Tibial nerve (tissue), 4 donors: ENCODE results near the gene TEX28.

ENCODE experiments used
- EP300 ChIP-seq, 2 donors: sonication (generic); formaldehyde crosslinking; IDR thresholded peaks; one replicate each; pipeline ENCODE4 v1.6.1; 2017; ENCODE audit warnings: antibody characterized with exemption in 2 of 2, mild to moderate bottlenecking in 1 of 2
- POLR2A ChIP-seq, 2 donors: fragments of 450-650 bp; IDR thresholded peaks; one replicate each; pipeline ENCODE4 v1.6.1; 2017; ENCODE audit warnings: antibody characterized with exemption in 2 of 2, mild to moderate bottlenecking in 2 of 2, moderate library complexity in 2 of 2
- TF ChIP-seq, protein P1 (sequence below), 5 experiments: fragments of 200-600 bp in 3 of 5; fragments of 450-650 bp in 2 of 5; sonication (generic) in 3 of 5; IDR thresholded peaks; one replicate each; pipeline ENCODE4 v1.5.1; 2016 to 2019; ENCODE audit warnings: antibody characterized with exemption in 5 of 5, mild to moderate bottlenecking in 3 of 5, moderate library complexity in 2 of 5

DNA sequence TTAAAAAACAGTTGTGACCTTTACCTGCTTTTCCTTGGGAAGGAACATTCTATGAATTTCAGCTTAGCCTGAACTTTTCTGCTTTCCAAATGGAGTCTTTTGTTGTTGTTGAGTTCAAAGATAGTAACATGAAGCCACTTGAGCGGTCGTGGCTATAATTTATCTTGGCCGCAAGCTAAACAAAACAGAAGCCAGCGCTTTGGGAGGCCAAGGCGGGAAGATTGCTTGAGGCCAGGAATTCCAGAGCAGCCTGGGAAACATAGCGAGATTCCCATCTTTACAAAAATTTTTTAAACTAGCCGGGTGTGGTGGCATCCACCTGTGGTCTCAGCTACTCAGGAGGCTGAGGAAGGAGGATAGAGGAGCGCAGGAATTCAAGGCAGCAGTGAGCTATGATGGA is 30.6 kb upstream of the TEX28 start:
- TF ChIP-seq, protein P1, sequence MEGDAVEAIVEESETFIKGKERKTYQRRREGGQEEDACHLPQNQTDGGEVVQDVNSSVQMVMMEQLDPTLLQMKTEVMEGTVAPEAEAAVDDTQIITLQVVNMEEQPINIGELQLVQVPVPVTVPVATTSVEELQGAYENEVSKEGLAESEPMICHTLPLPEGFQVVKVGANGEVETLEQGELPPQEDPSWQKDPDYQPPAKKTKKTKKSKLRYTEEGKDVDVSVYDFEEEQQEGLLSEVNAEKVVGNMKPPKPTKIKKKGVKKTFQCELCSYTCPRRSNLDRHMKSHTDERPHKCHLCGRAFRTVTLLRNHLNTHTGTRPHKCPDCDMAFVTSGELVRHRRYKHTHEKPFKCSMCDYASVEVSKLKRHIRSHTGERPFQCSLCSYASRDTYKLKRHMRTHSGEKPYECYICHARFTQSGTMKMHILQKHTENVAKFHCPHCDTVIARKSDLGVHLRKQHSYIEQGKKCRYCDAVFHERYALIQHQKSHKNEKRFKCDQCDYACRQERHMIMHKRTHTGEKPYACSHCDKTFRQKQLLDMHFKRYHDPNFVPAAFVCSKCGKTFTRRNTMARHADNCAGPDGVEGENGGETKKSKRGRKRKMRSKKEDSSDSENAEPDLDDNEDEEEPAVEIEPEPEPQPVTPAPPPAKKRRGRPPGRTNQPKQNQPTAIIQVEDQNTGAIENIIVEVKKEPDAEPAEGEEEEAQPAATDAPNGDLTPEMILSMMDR (IDR thresholded peaks at IDR 0.05) = no peak
- TF ChIP-seq EP300 (IDR thresholded peaks at IDR 0.05) = no peak
- TF ChIP-seq POLR2A (IDR thresholded peaks at IDR 0.05) = no peak
